GM23338 (cell line): Measurements from ENCODE around the gene TAPBPL. TPM values are rescaled to one million over a fixed set of nuclear protein-coding genes. Genes with fewer than 3 reads are reported as not detected.

ENCODE experiments used
- ATAC-seq: fragments of 200-7000 bp; cut with Tn5 transposase; 3 replicates; pipeline ENCODE4 v1.9.1; 2020
- DNase-seq: peaks from one replicate; pipeline ENCODE4 v3.0.0-alpha.2; 2015; ENCODE audit warnings: low spot score
- H2AFZ ChIP-seq: fragments of 200-600 bp; sonication (generic); 2 replicates; pipeline ENCODE4 v1.8.0; 2016; ENCODE audit warnings: antibody characterized with exemption, mild to moderate bottlenecking, moderate library complexity
- H3F3A ChIP-seq: fragments of 200-600 bp; sonication (generic); replicated peaks from 2 replicates; pipeline ENCODE4 v1.8.0; 2017; ENCODE audit warnings: antibody characterized with exemption, mixed run types, low read depth
- H3K27ac ChIP-seq: fragments of 200-600 bp; sonication (generic); 2 replicates; pipeline ENCODE4 v1.6.1; 2016; ENCODE audit warnings: low read depth
- H3K27me3 ChIP-seq: fragments of 200-600 bp; sonication (generic); 2 replicates; pipeline ENCODE4 v1.8.0; 2016; ENCODE audit warnings: mild to moderate bottlenecking, mixed run types, moderate library complexity; ENCODE audit not compliant: insufficient read depth
- H3K36me3 ChIP-seq: fragments of 200-600 bp; sonication (generic); 2 replicates; pipeline ENCODE4 v1.8.0; 2016; ENCODE audit warnings: mild to moderate bottlenecking; ENCODE audit not compliant: insufficient read depth
- H3K4me1 ChIP-seq: fragments of 200-600 bp; sonication (generic); 2 replicates; pipeline ENCODE4 v1.8.0; 2016; ENCODE audit warnings: mild to moderate bottlenecking, moderate library complexity; ENCODE audit not compliant: insufficient read depth
- H3K4me2 ChIP-seq: fragments of 200-600 bp; sonication (generic); 2 replicates; pipeline ENCODE4 v1.7.1; 2017; ENCODE audit warnings: mixed run types
- H3K4me3 ChIP-seq: fragments of 200-600 bp; sonication (generic); 2 replicates; pipeline ENCODE4 v1.6.1; 2016; ENCODE audit warnings: mixed run types
- H3K79me2 ChIP-seq: fragments of 200-600 bp; sonication (generic); replicated peaks from 2 replicates; pipeline ENCODE4 v1.8.0; 2017; ENCODE audit warnings: mild to moderate bottlenecking; ENCODE audit not compliant: insufficient read depth
- H3K9me2 ChIP-seq: fragments of 200-600 bp; sonication (generic); 2 replicates; pipeline ENCODE4 v1.8.0; 2017; ENCODE audit not compliant: insufficient read depth
- H4K20me1 ChIP-seq: fragments of 200-600 bp; sonication (generic); replicated peaks from 2 replicates; pipeline ENCODE4 v1.8.0; 2017; ENCODE audit warnings: mild to moderate bottlenecking; ENCODE audit not compliant: insufficient read depth
- H3K27ac Mint-ChIP-seq: 2 replicates; pipeline ENCODE4 v1.8.0; 2020; ENCODE audit warnings: inconsistent platforms, mild to moderate bottlenecking, moderate library complexity, mixed read lengths
- H3K27me3 Mint-ChIP-seq: 3 replicates; pipeline ENCODE4 v1.8.0; 2022; ENCODE audit warnings: low read depth, mild to moderate bottlenecking, moderate library complexity, mixed read lengths, inconsistent platforms; ENCODE audit not compliant: insufficient read depth, poor library complexity
- H3K36me3 Mint-ChIP-seq: 3 replicates; pipeline ENCODE4 v1.8.0; 2021; ENCODE audit warnings: low read depth, mild to moderate bottlenecking, inconsistent platforms, moderate library complexity, mixed read lengths
- H3K4me1 Mint-ChIP-seq: 3 replicates; pipeline ENCODE4 v1.8.0; 2020; ENCODE audit warnings: mild to moderate bottlenecking, inconsistent platforms, mixed read lengths
- H3K4me3 Mint-ChIP-seq: 3 replicates; pipeline ENCODE4 v1.8.0; 2021; ENCODE audit warnings: moderate library complexity, mild to moderate bottlenecking, inconsistent platforms, mixed read lengths
- H3K9me3 Mint-ChIP-seq: 3 replicates; pipeline ENCODE4 v1.8.0; 2020; ENCODE audit warnings: moderate library complexity, mild to moderate bottlenecking, inconsistent platforms, mixed read lengths
- CREB1 ChIP-seq: fragments of 250-450 bp; sonication (Bioruptor Pico); IDR thresholded peaks from 2 replicates; pipeline ENCODE4 v1.5.0; 2020; ENCODE audit warnings: low read depth, mild to moderate bottlenecking, moderate library complexity
- EZH2 ChIP-seq: fragments of 200-600 bp; sonication (generic); IDR thresholded peaks from one replicate; pipeline ENCODE4 v1.8.0; 2017; ENCODE audit warnings: antibody characterized with exemption, mild to moderate bottlenecking, low read depth; ENCODE audit not compliant: unreplicated experiment
- EZH2phosphoT487 ChIP-seq: fragments of 200-600 bp; sonication (generic); IDR thresholded peaks from one replicate; pipeline ENCODE4 v1.8.1; 2018; ENCODE audit warnings: antibody characterized with exemption; ENCODE audit not compliant: unreplicated experiment
- JUNB ChIP-seq: IDR thresholded peaks from one replicate; pipeline ENCODE4 v1.6.1; 2016; ENCODE audit warnings: antibody characterized with exemption; ENCODE audit not compliant: unreplicated experiment
- NANOG ChIP-seq: IDR thresholded peaks from 2 replicates; pipeline ENCODE4 v1.6.1; 2016; ENCODE audit warnings: antibody characterized with exemption, borderline replicate concordance
- POLR2AphosphoS5 ChIP-seq: IDR thresholded peaks from 2 replicates; pipeline ENCODE4 v1.6.1; 2016; ENCODE audit warnings: antibody characterized with exemption, low read depth
- STAT1 ChIP-seq: IDR thresholded peaks from one replicate; pipeline ENCODE4 v1.6.1; 2016; ENCODE audit warnings: antibody characterized with exemption; ENCODE audit not compliant: unreplicated experiment
- ZNF114 ChIP-seq: fragments of 250-450 bp; sonication (Bioruptor Pico); IDR thresholded peaks from 2 replicates; pipeline ENCODE4 v1.5.0; 2020; ENCODE audit warnings: mild to moderate bottlenecking, moderate library complexity
- ZNF331 ChIP-seq: fragments of 250-450 bp; sonication (Bioruptor Pico); IDR thresholded peaks from 2 replicates; pipeline ENCODE4 v1.5.0; 2020; ENCODE audit warnings: low read depth, mild to moderate bottlenecking, moderate library complexity
- polyA plus RNA-seq: library from polyadenylated mRNA; unstranded; fragments of >200 nt; fragmentation: Nextera tagmentation; extraction: Ambion mirVana; gene quantifications from 2 replicates; pipeline ENCODE4 v1.2.1, GENCODE V29; 2016
- total RNA-seq: library from RNA; depleted of rRNA; stranded (reverse); fragments of >200 nt; shearing (Covaris generic); gene quantifications from 2 replicates; pipeline ENCODE4 v1.2.3, GENCODE V29; 2014
- TF ChIP-seq, protein P1 (sequence below): fragments of 250-450 bp; sonication (Bioruptor Pico); IDR thresholded peaks from 2 replicates; pipeline ENCODE4 v1.5.0; 2020; ENCODE audit warnings: mild to moderate bottlenecking, moderate library complexity
- TF ChIP-seq, protein P2 (sequence below): IDR thresholded peaks from one replicate; pipeline ENCODE4 v1.6.1; 2018; ENCODE audit warnings: antibody characterized with exemption; ENCODE audit not compliant: unreplicated experiment

The TAPBPL gene
- total and polyA plus RNA-seq, 2 experiments from 2014 or later: 0.59 to 0.65 TPM

DNA sequence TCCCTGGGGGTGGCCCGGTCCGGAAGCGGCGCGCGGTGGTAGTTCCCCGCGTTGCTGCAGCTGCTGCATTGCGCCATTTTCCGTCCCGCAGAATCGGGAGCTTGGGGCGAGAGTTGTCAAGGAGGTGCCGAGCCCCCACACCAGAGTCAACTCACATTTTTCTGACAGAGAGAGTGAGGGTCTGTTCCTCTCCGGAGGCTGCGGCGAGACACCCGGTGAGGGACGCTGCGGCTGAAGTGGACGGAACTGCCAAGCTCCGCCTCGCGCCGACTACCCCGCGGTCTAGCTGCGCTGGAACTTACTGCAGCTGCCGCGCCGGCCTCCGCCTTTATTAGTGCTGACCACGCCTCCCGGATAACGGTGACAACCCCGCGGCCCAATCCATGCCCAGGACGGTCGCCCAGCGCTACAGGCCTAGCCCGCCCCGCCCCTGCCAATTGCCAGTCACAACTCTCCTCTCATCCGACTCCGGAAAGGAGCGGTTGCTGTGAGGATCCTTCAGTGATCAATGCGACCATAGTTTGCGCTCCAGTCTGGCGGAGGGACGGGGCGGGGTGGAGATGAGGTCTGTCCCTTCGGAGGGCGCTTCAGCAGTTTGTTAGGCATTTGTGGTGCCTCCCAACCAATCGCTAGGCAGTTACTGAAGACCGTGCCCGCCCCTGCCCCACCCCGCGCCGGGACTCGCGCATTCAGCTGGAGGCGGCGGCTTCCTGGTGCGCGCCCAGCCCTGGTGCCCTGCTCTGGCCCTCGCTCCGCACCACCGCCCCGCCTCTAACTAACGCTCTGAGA lies 18.7 kb downstream of the TAPBPL start, which contains the start of gene VAMP1 (continued):
- TF ChIP-seq, protein P1, sequence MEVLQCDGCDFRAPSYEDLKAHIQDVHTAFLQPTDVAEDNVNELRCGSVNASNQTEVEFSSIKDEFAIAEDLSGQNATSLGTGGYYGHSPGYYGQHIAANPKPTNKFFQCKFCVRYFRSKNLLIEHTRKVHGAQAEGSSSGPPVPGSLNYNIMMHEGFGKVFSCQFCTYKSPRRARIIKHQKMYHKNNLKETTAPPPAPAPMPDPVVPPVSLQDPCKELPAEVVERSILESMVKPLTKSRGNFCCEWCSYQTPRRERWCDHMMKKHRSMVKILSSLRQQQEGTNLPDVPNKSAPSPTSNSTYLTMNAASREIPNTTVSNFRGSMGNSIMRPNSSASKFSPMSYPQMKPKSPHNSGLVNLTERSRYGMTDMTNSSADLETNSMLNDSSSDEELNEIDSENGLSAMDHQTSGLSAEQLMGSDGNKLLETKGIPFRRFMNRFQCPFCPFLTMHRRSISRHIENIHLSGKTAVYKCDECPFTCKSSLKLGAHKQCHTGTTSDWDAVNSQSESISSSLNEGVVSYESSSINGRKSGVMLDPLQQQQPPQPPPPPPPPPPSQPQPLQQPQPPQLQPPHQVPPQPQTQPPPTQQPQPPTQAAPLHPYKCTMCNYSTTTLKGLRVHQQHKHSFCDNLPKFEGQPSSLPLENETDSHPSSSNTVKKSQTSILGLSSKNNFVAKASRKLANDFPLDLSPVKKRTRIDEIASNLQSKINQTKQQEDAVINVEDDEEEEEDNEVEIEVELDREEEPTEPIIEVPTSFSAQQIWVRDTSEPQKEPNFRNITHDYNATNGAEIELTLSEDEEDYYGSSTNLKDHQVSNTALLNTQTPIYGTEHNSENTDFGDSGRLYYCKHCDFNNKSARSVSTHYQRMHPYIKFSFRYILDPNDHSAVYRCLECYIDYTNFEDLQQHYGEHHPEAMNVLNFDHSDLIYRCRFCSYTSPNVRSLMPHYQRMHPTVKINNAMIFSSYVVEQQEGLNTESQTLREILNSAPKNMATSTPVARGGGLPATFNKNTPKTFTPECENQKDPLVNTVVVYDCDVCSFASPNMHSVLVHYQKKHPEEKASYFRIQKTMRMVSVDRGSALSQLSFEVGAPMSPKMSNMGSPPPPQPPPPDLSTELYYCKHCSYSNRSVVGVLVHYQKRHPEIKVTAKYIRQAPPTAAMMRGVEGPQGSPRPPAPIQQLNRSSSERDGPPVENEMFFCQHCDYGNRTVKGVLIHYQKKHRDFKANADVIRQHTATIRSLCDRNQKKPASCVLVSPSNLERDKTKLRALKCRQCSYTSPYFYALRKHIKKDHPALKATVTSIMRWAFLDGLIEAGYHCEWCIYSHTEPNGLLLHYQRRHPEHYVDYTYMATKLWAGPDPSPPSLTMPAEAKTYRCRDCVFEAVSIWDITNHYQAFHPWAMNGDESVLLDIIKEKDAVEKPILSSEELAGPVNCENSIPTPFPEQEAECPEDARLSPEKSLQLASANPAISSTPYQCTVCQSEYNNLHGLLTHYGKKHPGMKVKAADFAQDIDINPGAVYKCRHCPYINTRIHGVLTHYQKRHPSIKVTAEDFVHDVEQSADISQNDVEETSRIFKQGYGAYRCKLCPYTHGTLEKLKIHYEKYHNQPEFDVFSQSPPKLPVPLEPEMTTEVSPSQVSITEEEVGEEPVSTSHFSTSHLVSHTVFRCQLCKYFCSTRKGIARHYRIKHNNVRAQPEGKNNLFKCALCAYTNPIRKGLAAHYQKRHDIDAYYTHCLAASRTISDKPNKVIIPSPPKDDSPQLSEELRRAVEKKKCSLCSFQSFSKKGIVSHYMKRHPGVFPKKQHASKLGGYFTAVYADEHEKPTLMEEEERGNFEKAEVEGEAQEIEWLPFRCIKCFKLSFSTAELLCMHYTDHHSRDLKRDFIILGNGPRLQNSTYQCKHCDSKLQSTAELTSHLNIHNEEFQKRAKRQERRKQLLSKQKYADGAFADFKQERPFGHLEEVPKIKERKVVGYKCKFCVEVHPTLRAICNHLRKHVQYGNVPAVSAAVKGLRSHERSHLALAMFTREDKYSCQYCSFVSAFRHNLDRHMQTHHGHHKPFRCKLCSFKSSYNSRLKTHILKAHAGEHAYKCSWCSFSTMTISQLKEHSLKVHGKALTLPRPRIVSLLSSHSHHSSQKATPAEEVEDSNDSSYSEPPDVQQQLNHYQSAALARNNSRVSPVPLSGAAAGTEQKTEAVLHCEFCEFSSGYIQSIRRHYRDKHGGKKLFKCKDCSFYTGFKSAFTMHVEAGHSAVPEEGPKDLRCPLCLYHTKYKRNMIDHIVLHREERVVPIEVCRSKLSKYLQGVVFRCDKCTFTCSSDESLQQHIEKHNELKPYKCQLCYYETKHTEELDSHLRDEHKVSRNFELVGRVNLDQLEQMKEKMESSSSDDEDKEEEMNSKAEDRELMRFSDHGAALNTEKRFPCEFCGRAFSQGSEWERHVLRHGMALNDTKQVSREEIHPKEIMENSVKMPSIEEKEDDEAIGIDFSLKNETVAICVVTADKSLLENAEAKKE: no peak
- TF ChIP-seq JUNB: no peak
- TF ChIP-seq, protein P2, sequence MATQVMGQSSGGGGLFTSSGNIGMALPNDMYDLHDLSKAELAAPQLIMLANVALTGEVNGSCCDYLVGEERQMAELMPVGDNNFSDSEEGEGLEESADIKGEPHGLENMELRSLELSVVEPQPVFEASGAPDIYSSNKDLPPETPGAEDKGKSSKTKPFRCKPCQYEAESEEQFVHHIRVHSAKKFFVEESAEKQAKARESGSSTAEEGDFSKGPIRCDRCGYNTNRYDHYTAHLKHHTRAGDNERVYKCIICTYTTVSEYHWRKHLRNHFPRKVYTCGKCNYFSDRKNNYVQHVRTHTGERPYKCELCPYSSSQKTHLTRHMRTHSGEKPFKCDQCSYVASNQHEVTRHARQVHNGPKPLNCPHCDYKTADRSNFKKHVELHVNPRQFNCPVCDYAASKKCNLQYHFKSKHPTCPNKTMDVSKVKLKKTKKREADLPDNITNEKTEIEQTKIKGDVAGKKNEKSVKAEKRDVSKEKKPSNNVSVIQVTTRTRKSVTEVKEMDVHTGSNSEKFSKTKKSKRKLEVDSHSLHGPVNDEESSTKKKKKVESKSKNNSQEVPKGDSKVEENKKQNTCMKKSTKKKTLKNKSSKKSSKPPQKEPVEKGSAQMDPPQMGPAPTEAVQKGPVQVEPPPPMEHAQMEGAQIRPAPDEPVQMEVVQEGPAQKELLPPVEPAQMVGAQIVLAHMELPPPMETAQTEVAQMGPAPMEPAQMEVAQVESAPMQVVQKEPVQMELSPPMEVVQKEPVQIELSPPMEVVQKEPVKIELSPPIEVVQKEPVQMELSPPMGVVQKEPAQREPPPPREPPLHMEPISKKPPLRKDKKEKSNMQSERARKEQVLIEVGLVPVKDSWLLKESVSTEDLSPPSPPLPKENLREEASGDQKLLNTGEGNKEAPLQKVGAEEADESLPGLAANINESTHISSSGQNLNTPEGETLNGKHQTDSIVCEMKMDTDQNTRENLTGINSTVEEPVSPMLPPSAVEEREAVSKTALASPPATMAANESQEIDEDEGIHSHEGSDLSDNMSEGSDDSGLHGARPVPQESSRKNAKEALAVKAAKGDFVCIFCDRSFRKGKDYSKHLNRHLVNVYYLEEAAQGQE: no peak

DNA sequence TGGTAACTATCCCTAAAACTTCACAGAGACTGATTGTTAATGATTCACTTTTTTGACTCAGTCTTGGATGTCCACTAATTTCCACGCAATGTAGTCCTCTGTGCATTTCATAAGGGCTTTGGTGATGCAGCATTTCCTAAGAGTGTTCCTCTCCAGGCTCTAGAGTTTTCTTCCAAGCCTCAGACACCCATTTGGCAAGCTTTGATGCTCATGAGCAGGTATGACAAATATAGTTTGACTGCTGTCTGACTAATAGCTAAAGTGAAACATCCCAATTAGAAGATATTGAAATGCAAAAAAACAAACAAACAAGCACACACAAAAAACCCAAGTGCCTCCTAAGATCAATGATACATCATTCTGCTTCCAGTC lies 20.1 kb downstream of the TAPBPL start:
- no peaks in the 10 kb centered on the region for H3K36me3 ChIP-seq
- H3K4me2 ChIP-seq: no peak overlapping the region
- H3K4me1 Mint-ChIP-seq: peaks cover 16% of the 10 kb centered on the region
- H3K9me3 Mint-ChIP-seq: peaks cover 22% of the 10 kb centered on the region
- peaks cover 8% of the 10 kb centered on the region for H4K20me1 ChIP-seq
- peaks cover 5% of the 10 kb centered on the region for H3K27me3 Mint-ChIP-seq
- DNase-seq (no peak), ATAC-seq (no peak)
- H2AFZ ChIP-seq: no peak overlapping the region; the same call in 1 of the 2 replicates
- no peaks in the 10 kb centered on the region for H3K27me3 ChIP-seq
- H3K4me1 ChIP-seq: peaks cover 14% of the 10 kb centered on the region
- H3F3A ChIP-seq: peaks cover 13% of the 10 kb centered on the region
- H3K27ac ChIP-seq: no peak overlapping the region
- H3K9me2 ChIP-seq: peaks cover 4% of the 10 kb centered on the region; the same call in 1 of the 2 replicates
- H3K4me3 ChIP-seq: no peak overlapping the region
- H3K36me3 Mint-ChIP-seq: peaks cover 16% of the 10 kb centered on the region
- H3K4me3 Mint-ChIP-seq: no peak overlapping the region; the same call in 2 of the 3 replicates
- no peak overlapping the region for H3K27ac Mint-ChIP-seq
- H3K79me2 ChIP-seq: peaks cover 22% of the 10 kb centered on the region
- TF ChIP-seq, protein P2: no peak
- TF ChIP-seq ZNF114 (CRISPR knock-in tag) (no peak), EZH2phosphoT487 (no peak), CREB1 (CRISPR knock-in tag) (no peak), NANOG (no peak), JUNB (no peak), POLR2AphosphoS5 (no peak), ZNF331 (CRISPR knock-in tag) (no peak), EZH2 (no peak), STAT1 (no peak)
